Body of pancreas (tissue), 4 donors: Measurements from ENCODE around the gene MLKL.

ENCODE experiments used
- POLR2A ChIP-seq, 3 donors: fragments of 450-650 bp; IDR thresholded peaks; one replicate each; pipeline ENCODE4 v1.6.1; 2016; ENCODE audit warnings: antibody characterized with exemption in 3 of 3, mild to moderate bottlenecking in 2 of 3
- TF ChIP-seq, protein P1 (sequence below), 7 experiments: fragments of 450-650 bp in 4 of 7; fragments of 200-600 bp in 3 of 7; sonication (generic) in 3 of 7; IDR thresholded peaks; one replicate each; pipeline ENCODE4 v1.5.1; 2016 to 2019; ENCODE audit warnings: antibody characterized with exemption in 7 of 7

DNA sequence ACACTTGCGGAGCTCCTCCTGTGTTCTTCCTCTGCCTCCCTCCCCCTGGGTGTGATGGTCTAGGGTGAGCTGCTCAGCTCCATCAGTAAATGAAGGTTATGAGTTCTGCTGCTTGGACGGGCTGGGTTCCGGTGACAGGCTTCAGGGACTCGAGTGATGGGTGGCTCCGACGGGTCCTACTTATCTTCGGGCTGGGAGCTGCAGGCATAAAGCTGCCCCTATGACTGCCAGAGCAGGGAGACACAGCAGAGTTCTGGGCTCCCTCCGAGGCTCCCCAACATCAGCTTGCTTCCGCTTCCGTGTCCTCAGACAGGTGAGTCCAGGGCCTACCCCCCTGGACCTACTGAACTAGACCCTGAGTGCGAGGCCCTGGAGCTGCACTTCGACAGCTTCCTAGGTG, 11.3 kb upstream of the MLKL start:
- TF ChIP-seq, protein P1, sequence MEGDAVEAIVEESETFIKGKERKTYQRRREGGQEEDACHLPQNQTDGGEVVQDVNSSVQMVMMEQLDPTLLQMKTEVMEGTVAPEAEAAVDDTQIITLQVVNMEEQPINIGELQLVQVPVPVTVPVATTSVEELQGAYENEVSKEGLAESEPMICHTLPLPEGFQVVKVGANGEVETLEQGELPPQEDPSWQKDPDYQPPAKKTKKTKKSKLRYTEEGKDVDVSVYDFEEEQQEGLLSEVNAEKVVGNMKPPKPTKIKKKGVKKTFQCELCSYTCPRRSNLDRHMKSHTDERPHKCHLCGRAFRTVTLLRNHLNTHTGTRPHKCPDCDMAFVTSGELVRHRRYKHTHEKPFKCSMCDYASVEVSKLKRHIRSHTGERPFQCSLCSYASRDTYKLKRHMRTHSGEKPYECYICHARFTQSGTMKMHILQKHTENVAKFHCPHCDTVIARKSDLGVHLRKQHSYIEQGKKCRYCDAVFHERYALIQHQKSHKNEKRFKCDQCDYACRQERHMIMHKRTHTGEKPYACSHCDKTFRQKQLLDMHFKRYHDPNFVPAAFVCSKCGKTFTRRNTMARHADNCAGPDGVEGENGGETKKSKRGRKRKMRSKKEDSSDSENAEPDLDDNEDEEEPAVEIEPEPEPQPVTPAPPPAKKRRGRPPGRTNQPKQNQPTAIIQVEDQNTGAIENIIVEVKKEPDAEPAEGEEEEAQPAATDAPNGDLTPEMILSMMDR (IDR thresholded peaks at IDR 0.05), result no peak
- no peak for TF ChIP-seq POLR2A (IDR thresholded peaks at IDR 0.05)
